A172 (cell line): ENCODE measurements around the gene RTN4. TPM values are rescaled to one million over a fixed set of nuclear protein-coding genes. Genes with fewer than 3 reads are reported as not detected.

Experiments
- DNase-seq: peaks from one replicate; pipeline ENCODE4 v3.0.0-alpha.2; 2015; ENCODE audit warnings: low spot score
- total RNA-seq: library from RNA; depleted of rRNA; stranded (reverse); fragments of >200 nt; shearing (Covaris generic); gene quantifications from 2 replicates; pipeline ENCODE4 v1.2.3, GENCODE V29; 2014

The RTN4 gene
- total RNA-seq, 1 experiment from 2014 or later = 361 TPM

DNA sequence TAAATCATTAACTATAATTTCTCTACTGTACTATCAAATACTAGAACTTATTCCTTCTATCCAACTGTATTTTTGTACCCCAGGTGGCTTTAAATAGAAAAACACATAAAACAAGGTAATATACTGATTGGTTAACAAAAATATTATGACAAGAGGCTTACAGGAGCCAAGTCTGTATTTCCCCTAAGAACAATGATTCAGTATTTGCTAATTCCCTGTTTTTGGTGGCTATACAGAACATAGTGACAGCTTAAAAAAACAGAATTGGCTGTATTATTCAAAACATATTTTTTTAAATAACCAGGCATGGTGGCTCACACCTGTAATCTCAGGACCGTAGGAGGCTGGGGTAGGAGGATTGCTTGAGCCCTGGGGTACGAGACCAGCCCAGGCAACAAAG lies 16.3 kb downstream of the RTN4 start:
- no peak for DNase-seq

DNA sequence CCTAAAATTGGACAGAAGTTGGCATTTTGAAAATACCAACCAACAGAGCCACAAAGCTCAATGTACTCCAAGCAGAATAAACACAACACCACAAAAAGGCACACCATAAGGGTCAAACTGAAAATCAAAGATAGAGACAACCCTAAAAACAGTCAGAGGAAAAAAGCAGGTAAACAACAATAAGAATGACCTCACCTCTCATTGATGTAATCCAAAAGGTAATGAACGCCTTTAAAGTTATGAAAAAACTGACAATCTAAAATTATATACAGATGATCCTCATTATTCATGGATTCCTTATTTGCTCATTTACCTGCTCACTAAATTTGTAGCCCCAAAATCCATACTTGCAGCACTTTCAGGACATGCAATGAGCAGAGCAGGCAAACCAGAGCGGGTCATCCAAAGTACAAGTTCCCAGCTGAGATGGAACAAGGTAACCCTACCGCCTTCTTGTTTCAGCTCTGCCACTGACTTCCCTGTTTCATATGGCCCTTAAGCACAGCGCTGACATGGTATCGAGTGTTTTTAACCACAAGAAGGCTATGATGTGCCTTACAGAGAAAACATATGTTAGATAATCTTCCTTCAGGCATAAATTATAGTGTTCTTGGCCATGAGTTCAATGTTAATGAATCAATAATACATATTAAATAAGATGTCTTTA lies 17.0 kb downstream of the RTN4 start:
- DNase-seq = no peak

DNA sequence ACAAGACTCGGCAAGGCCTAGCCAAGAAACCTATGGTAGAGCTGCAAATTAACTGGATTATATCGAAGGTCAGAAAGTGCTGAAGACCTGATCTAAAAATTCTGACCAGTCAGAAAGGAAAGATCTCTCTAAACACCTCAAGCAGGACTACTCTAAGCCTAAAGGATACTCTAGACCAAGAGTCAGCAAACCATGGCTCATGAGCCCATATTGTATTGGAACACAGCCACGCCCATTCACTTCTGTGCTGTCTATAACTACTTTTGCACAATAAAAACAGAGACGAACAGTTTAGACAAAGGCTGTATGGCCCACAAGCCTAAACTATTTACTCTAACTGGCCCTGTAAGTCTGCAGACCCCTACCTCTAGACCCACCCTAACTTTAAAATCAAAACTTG lies 18.7 kb downstream of the RTN4 start:
- DNase-seq = no peak

DNA sequence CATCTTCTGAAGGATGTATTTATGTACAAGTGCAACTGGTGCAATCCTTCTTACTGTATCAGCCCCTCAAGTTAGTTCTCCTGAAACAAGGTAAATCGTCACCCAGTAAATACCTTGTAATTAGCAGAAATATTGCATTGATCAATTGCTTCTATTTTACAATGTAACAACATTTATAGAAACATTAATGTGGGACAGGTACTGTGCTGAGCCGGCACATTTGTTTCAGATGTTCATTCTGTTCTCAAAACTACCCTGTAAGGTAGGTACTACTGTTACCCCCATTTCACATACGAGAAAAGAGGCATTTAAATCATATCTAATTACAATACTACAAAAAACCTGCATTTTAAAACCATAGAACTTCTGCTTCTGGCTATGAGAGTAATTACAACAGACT lies 19.5 kb downstream of the RTN4 start:
- DNase-seq = no peak

DNA sequence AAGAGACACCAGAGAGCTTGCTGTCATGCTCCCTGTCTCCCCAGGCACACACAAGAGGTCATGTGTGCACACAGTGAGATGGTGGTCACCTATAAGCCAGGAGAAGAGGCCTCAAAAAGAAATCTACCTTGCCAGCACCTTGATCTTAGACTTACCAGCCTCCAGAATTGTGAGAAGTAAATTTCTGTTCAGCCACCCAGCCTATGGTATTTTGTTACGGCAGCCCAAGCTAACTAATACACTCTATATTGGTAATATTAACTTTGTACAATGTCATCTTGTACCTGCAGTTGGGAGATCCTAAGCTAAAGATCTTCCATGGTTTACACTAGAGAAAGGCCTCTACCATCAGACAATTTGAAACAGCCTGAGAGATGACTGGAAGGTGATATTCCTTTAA lies 21.2 kb downstream of the RTN4 start:
- no peak for DNase-seq

DNA sequence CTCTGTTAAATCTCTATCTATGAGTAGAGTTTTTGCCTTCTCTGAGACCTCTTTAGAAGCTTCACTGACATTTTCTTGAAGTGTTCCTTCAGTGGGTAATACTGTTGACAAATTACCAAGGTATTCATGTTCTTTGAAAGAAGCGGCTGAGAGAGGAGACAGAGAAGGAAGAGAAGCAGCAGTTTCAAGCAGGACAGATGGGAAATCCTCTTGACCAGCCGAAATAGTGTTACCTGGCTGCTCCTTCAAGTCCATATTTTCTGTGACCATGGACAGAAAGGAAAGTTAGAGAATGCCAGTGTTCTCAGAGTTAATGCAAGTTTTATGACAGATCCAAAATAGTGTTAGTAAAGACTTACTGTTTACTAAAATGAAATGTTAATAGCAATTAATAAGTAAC lies 23.0 kb downstream of the RTN4 start:
- no peak for DNase-seq

DNA sequence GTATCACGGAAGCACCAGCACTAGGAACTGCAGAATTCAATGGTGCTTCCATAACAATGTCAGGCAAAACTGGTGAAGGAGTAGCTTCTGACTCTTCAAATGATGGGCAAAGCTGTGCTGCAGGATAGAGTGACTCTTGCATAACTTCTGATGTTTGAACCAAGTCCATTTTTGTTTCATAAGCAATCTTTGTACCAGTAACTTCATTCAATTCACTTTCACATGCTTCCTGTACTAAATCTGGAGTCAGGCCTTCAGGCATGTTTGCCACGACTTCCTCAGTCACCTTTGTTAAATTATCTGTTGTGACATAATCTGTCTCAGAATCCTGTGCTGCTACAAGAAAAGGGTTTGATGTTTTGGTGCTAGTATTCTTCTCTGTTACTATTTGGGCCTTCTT lies 24.0 kb downstream of the RTN4 start:
- DNase-seq = no peak

DNA sequence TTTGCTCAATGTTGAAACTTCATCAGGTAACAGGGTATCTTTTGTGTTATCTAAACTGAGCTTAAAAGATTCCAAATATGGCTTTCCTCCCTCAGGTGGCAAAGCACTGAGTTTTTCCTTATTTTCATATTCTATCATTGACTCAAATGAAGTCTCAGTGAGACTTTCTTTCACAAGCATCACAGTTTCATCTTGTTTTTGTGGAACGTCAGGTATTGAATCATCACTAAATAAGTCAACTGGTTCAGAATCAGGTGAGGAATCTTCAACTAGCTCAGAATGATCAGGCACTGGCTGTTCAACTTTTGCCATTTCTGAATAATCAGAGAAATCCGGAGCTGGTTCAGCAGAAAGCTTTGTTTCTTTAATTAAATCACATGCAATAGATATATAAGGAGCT lies 24.6 kb downstream of the RTN4 start:
- DNase-seq = no peak

DNA sequence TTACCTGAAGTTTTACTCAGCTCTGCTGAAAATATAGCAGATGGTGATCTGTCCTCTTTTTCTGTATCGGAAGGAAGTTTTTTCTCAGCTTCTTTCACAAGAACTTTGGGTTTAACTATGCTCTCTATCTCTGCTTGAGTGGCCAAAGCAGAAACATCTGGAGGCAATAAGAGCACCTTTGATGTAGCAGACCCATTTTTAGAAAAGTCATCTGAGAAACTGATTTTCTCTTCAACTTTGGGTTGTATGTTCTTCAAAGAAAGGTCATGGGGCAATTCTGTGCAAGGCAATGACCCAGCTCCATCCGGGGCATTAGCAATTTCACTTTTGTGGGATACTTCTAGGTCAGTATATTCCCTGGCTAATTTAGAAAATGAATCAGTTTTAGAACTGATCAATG lies 25.2 kb downstream of the RTN4 start:
- DNase-seq = no peak

DNA sequence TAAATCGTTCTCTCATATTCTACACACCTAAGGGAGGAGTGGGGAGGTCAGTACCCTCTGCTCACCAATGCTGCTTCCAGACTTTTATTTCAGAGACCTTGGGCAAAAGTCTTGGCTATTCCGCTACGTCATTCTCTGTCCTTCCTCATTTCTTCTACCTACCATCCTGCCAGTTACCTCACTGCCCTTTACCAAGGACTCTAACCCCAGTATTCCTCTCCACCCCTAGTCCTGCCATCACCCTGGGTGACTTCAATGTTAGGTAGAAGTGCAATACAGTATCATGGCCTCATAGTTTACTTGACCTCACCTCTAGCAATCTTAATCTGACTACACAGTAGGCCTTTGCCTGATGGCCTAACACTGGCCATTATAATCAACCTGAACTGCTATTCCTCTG lies 27.8 kb downstream of the RTN4 start:
- DNase-seq = no peak

DNA sequence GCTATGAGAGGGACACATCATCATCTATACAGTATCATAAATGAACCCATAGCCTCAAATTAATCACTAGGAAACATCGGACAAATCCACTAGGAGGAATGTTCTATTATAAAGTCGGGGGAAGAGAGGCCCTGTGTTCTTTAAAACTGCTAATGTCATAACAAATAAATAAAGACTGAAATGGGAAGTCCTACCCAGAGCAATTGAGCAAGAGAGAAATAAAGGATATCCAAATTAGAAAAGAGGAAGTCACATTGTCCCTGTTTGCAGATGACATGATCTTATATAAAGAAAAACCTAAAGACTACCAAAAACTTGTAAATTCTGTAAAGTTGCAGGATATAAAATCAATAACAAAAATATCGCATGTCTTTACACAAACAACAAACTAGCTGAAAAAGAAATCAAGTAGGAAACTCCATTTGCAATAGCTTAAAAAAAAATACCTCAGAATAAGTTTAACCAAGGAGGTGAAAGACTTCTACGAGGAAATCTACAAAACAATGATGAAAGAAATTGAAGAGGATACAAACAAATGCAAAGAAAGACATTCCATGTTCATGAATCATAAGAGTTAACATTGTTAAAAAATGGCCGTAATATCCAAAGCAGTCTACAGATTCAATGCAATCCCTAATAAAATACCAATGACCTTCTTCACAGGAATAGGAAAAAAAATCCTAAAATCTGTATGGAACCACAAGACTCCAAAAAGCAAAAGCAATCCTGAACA lies 30.6 kb downstream of the RTN4 start:
- no peak for DNase-seq

DNA sequence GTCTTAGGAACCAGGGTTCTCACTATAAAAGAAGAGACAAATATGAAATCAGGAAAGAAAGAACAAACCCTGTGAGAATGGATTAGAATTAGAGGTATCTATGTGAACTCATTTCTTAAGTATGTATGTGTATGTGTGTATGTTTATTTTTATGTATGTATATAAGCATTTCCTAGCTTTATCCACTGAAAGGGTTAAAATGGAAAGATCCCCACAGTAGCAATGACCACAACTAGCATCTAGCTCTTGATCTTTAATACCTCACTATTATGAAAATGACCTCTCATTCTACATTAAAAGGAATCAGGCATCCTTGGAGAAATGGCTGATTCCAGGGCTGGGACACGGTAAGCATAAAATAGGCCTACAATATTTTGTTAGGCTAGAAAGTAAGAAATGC lies 31.6 kb downstream of the RTN4 start:
- no peak for DNase-seq

DNA sequence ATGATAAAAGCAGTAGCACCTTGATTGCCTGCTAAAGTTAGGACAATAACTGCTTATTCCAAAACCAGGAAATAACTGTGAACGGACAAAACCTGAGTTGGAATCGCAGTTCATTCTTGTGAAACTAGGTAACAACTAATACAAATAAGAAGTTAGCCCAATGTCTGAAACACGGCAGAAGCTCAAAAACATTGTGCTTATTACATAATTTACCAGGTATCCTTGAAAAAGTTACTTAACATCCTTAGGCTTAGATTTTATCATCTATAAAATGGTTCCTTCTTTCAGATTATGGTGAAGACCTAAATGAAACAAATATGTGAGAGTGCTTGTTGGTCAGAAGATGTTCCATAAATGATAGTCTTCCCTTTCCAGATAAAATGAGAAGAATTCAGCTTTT lies 32.4 kb downstream of the RTN4 start:
- no peak for DNase-seq

DNA sequence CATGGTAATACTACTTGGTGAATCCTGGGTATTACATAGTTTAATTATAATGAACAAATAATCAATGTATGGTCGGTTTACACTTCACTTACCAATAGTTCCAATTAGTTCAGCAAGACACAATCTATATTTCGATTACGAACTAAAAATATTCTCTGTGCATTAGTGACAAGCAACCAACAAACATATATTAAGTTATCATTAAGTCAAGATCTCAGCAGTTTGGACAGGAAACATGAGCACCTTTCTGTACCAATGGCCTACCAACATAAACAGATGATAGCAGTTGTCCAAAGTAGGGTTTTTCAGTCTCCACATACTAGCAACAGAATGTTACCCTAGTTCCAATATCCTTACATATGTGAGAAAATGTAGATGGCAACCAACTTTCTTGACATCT lies 32.8 kb downstream of the RTN4 start:
- DNase-seq = no peak

DNA sequence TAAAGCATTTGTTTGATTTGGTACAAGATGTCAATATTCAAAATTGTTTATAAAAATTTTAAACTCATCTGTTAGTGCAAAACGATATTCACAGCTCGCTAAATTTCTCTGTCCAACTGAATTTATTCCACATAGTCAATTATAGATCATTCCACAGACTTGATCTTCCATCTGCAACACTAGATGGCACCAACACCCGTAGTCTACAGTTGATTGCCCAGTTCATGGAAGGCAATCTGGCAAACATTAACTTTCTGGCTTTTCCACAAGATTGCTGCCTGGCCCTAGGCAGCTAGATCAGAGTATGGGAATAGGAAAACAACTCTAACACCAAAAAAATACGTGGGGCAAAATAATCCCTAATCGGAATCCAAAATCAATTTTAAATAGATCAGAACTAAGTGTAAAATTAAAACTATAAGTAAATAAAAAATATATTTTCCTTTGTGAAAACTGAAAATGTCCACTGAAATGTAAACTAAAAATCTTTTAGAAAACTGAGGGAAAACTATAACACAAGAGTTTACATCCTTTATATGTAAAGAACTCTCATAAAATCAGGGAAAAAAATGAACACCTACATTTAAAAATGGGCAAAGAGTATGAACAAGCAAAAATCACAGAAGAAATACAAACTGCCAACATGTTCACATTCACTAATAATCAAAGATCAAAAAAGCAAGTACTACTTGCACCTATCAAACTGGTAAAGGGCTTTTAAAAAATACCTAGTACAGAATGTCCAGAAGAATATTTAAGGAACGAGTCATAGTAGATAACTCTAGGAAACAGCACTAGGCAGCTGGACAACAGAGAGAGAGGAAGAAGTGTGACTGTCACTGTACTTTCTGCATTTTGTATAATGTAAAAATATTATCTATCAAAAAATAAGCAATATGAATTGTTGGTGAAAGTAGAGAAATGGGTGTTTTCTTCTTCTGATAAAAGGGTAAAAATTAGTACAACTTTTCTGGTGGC lies 35.0 kb downstream of the RTN4 start:
- peak; percentile 63 for DNase-seq

DNA sequence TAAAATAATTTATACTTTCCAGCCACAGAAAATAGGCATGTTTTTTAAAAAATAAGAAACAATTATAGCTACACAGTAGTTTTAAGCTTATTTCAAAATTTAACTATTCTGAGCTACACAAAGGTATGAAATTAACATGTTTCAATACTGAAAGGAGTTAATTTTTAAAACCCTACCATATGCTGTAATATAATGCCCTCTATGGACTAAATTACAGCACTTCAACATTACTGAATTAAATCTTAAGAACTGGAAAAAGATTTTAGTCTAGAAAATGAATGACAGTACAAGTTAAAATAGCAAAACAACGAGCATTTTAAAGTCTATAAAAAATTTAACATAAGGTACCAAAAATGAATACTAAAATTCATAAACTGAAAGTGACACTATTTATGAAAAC lies 36.3 kb downstream of the RTN4 start:
- no peak for DNase-seq

DNA sequence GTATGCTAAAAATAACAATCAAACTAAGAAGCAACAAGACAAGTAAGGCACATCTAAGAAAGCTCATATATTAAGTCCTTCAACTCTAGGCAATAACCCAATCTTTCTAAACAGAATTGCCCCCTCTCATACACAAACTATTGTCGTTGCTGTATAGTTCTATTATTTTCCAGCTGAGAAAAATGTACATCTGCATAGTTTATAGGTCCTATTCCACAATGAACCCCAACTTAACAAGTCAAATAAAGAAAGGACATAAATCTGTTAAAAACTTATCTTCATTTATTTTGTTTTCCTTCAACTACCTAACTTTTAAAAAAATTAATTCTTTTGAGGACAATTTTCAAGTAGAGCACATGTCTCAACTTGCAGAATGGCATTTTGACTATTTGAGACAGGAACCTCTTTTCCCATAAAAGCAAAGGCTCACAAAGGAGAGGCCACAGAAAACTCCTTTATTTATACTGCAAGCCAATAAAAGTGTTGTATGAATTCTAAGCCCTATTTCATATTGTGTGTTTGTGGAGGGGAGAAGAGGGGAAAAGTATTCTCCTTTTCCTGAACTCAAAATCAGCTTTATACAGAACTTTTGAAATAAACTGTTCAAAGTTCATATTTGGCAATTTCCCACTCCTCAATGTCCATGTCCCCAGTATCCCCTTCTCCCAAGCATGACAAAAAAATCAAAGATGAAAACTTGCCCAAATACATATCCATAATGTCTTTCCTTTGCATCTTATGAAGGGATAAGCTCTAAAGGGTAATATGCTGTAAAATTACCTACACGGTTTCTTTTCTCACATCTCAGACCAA lies 37.4 kb downstream of the RTN4 start:
- DNase-seq = no peak

DNA sequence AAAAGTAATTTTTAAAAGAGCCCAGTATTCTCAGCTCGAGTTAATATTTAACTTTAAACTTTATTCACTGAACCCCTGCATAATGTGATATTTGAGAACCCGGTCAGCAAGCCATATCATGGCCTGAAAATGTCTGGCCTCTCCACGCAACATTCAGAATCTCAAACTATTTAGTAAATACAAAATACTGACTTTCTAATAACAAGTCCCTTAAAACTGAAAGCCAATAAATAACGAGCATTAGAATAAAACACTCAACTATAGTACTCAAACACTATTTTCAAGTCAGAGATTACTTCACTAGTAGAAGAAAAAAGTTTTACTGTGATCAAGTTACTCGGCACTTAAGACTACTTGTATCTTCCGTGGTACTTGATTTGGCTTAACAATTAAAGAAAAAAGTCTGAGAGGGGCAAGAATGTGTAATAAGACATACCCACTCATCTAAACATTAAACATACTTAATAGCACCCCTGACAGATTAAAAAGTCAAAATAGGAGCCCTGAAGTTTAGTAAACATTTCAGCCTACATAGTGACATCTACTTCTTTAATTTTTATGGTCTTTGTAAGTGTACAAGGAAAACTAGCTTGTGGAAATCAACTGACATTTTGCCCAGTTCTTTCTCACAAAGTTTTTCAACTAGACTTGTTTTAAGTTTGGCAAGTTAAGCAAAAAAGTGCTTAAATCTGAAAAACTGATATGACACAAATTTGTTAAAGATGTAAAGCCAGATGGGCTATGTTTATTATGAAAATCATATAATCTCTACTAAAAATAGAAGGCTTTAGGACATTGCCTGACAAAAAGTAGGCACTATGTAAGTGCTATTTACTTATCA lies 38.2 kb downstream of the RTN4 start:
- no peak for DNase-seq

DNA sequence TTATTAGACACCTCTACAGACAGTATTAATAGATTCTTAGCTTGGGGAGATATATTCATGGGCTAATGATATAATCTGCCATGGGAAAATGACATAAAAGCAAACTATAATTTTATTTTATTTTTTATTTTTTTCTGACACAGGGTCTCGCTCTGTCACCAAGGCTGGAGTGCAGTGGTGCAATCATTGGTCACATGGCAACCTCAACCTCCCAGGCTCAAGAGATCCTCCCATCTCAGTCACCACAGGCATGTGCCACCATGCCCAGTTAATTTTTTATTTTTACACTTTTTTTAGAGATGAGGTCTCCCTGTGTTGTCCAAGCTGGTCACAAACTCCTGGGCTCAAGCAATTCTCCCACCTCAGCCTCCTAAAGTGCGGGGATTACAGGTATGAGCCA lies 39.3 kb downstream of the RTN4 start:
- no peak for DNase-seq

DNA sequence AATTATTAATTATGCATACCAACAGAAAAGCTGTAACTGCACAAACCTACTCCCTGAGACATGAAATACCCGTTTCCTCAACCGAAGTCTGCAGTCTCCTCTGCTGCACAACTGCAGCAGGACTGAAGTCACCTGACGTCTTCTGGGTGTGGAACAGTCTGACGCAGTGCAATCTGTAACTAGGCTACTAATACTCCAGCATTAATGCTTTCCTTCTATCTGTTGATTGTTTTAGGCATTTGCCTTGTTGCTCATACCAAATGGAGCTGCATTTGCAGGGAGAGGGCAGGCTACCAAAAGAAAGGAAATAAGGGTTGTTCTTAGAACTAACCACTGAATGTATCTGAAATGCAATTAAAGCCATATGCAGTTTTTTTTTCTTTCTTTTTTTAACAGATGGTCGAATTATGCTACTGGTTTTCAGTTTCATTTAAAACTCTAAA lies 40.1 kb downstream of the RTN4 start:
- peak; percentile 72 for DNase-seq
